ENCODE measurements around the gene OVCA2. TPM values are rescaled to one million over a fixed set of nuclear protein-coding genes. Genes with fewer than 3 reads are reported as not detected.
A peak's percentile ranks its signal among the peaks of the same experiment; 100 is the strongest.

OVCA2 gene
- total RNA-seq, 2 donors from 2014 or later, result 41.0 to 49.8 TPM

GRCh38 chr17:2029911-2030778 is 11.7 kb upstream of the OVCA2 start, which contains the start of gene DPH1:
DPH1 (plus strand) TSS chr17:2030153; CDS start chr17:2030170, 17 bp downstream.
- Histone ChIP-seq H3K9me3 (no peaks in the 10 kb centered on the region), H3K9ac (ENCODE audit: low read depth in 2 of 2, low read length in 2 of 2) (peak within 1 kb of the TSS; percentile 70 to 94), H3K4me1 (peaks cover 7% of the 10 kb centered on the region), H3K4me3 (peak within 1 kb of the TSS; percentile 100), H3K27ac (peak within 1 kb of the TSS; percentile 30), H3K36me3 (no peaks in the 10 kb centered on the region), H3K27me3 (peaks cover 26% of the 10 kb centered on the region)
- DNase-seq, result peak; percentile 92
- TF ChIP-seq CTCF (IDR thresholded peaks at IDR 0.05), result no peak
- intact Hi-C loops (cut with DNase I), result loop anchor here (5.0 kb wide), 1 partner anchor 123 kb away; no protein-coding TSS in a partner anchor

GRCh38 chr17:2030779-2031163 is 11.1 kb upstream of the OVCA2 start:
- peaks cover 7% of the 10 kb centered on the region for H3K4me1 ChIP-seq
- intact Hi-C loops (cut with DNase I), result no loop called here
- no peaks in the 10 kb centered on the region for H3K36me3 ChIP-seq
- peaks cover 21% of the 10 kb centered on the region for H3K27me3 ChIP-seq
- no peaks in the 10 kb centered on the region for H3K9me3 ChIP-seq
- H3K9ac ChIP-seq (ENCODE audit: low read depth in 2 of 2, low read length in 2 of 2), result peak overlapping the region; percentile 70 to 94
- DNase-seq, result no peak
- TF ChIP-seq CTCF (IDR thresholded peaks at IDR 0.05), result peak; percentile 22
- no peak overlapping the region for H3K27ac ChIP-seq
- H3K4me3 ChIP-seq, result peak overlapping the region; percentile 100

GRCh38 chr17:2033153-2033552 is 8.7 kb upstream of the OVCA2 start:
- no peaks in the 10 kb centered on the region for H3K9me3 ChIP-seq
- H3K36me3 ChIP-seq, result no peaks in the 10 kb centered on the region
- intact Hi-C loops (cut with DNase I), result no loop called here
- no peak overlapping the region for H3K27ac ChIP-seq
- peaks cover 7% of the 10 kb centered on the region for H3K4me1 ChIP-seq
- H3K27me3 ChIP-seq, result peaks cover 3% of the 10 kb centered on the region
- no peak overlapping the region for H3K9ac ChIP-seq (ENCODE audit: low read depth in 2 of 2, low read length in 2 of 2)
- no peak overlapping the region for H3K4me3 ChIP-seq
- DNase-seq, result no peak
- no peak for TF ChIP-seq CTCF (IDR thresholded peaks at IDR 0.05)

GRCh38 chr17:2034157-2034556 is 7.7 kb upstream of the OVCA2 start:
- intact Hi-C loops (cut with DNase I), result no loop called here
- H3K27ac ChIP-seq, result no peak overlapping the region
- H3K4me3 ChIP-seq, result no peak overlapping the region
- H3K9ac ChIP-seq (ENCODE audit: low read depth in 2 of 2, low read length in 2 of 2), result no peak overlapping the region
- no peaks in the 10 kb centered on the region for H3K27me3 ChIP-seq
- H3K4me1 ChIP-seq, result peaks cover 7% of the 10 kb centered on the region
- no peak for TF ChIP-seq CTCF (IDR thresholded peaks at IDR 0.05)
- H3K9me3 ChIP-seq, result no peaks in the 10 kb centered on the region
- H3K36me3 ChIP-seq, result no peaks in the 10 kb centered on the region
- no peak for DNase-seq

- no peak for TF ChIP-seq CTCF (IDR thresholded peaks at IDR 0.05)
- no peak for DNase-seq
- H3K27me3 ChIP-seq, result no peaks in the 10 kb centered on the region
- no peaks in the 10 kb centered on the region for H3K9me3 ChIP-seq
- no peak overlapping the region for H3K9ac ChIP-seq (ENCODE audit: low read depth in 2 of 2, low read length in 2 of 2)
- H3K27ac ChIP-seq, result no peak overlapping the region
- intact Hi-C loops (cut with DNase I), result no loop called here
- H3K36me3 ChIP-seq, result no peaks in the 10 kb centered on the region
- no peak overlapping the region for H3K4me3 ChIP-seq
- peaks cover 7% of the 10 kb centered on the region for H3K4me1 ChIP-seq
Measured at GRCh38 chr17:2034806-2035540, 6.8 kb upstream of the OVCA2 start.
